HG02763 (cell line): ENCODE data around the gene MOB3A.
"Not testable (repeated sequence)": the region's sequence is repeated elsewhere in the genome, so short reads cannot be mapped to it uniquely, and the experiment has no call there.

Experiments used
- ATAC-seq: cut with Tn5 transposase; IDR thresholded peaks from one replicate; pipeline ENCODE4 v1.9.1; 2021; ENCODE audit warnings: mild to moderate bottlenecking, moderate library complexity; ENCODE audit not compliant: unreplicated experiment

The MOB3A gene

DNA sequence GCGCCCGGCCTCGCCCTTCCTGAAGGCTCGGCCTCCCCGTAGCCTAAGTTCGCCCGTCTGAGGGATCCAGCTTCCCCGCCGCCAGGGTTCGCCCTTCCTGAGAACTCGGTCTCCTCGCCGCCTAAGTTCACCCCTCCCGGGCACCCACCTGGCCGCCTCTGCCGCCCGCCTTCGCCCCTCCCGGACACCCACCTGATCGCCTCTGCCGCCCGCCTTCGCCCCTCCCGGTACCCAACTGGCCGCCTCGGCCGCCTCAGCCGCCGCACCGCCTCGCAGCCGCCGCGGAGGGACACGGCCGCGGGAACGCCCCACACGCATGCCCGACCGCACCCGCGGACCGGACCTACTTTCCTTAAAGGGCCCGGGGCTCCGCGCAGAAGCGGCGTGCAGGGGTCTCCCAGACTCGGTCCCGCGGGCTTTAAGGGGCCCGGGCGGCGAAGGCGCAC, at the start of gene MOB3A:
Gene MOB3A (minus strand): TSS at position 293 of the 446 bp plus-strand sequence. CDS start 17,766 bp downstream, outside the sequence.
- ATAC-seq, result peak; percentile 39

DNA sequence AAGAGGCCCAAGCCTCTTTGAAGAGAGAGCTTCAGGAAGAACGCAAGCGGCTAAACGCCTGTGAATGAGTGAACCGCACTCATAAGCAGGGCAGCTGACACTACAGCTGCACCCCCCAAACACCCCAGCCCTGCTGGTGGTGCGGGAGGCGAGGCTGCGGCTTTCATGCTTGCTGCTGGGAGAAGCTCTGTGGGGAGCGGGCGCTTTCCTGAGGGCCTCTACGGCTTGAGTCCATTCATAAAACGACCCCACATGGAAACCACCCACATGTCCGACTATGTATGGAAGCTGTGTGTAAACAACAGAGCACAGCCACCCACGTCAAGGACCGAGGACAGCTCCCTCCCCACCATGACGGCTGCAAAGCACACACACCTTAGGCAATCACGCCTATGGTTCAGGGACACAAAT, 49.7 kb upstream of the MOB3A start:
- ATAC-seq, result no peak

GRCh38 chr19:2144190-2144589, 48.1 kb upstream of the MOB3A start:
- ATAC-seq, result no peak

GRCh38 chr19:2142173-2142829, 46.2 kb upstream of the MOB3A start:
- no peak for ATAC-seq

DNA sequence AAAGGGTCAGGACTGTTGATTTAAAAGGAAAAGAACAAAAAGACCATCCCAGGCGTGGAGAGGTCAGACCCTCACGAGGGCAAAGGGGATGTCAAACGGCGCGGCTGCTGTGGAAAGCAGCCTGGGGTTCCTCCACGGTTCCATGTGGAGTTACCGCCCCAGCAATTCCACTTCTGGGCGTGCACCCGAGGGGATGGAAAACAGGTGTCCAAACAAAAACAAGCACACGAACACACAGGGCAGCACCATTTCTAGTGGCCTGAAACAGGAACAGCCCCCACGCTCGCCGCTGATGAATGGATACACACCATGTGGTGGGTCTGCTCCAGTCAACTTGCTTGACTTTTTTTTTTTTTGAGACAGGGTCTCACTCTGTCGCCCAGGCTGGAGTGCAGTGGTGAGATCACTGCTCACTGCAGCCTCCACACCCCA, 44.0 kb upstream of the MOB3A start:
- ATAC-seq, result no peak

- no peak for ATAC-seq
Observed at GRCh38 chr19:2139385-2140137, 43.4 kb upstream of the MOB3A start.

GRCh38 chr19:2138061-2138728, 42.1 kb upstream of the MOB3A start:
- no peak for ATAC-seq

DNA sequence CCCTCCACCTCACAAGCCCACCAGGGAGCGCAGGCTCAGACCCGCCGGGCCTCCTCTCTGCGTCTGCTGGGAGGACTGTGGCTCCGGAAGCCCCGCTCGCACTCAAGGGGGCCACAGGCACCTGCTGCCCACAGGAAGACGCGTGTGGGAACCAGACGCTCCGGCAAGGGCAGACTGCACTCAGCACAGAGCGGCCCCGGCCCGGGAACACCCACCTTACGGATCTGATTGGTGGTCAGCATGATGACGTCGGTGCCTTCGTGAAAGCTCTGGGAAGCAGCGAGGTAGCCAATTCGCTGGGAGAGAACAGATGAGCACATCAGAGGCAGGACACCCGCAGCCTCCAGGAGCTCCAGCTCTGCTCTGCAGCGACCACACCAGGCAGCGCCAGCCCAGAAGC, 40.7 kb upstream of the MOB3A start:
- no peak for ATAC-seq

- ATAC-seq, result no peak
Observed at GRCh38 chr19:2135474-2136402, 39.6 kb upstream of the MOB3A start.

DNA sequence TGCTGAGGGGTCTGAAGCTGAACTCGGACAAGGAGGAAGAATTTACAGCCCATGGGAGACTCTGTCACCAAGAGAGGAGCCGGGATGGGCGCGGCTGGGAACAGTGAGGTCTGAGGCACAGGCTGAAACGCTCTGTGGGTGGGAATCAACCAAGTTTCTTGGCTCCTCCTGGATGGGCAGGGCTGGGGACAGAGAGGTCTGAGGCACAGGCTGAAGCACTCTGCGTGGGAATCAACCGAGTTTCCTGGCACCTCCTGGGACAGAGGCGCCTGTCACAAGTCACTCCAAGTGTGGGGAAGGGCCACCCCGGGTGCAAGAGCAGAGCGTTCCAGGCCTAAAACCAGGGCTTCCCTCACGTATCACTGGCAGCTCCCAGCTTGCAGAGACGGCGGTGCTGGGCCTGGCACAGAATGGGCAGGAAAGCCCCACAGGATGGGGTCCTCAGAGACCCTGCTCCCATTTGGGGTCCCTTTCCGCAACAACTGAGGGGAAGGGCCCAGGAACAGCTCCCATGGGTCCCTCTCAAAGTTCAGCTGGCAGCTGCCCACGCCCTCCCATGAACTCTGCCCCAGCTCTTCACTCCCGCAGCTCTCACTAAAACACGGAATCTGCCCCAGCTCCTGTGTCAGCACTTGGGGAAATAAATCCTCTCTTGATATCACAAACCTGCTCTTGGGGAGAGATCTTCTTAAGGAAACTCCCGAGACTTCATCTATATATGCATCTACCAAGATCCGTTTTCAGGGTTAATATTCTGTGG, 36.8 kb upstream of the MOB3A start:
- no peak for ATAC-seq

DNA sequence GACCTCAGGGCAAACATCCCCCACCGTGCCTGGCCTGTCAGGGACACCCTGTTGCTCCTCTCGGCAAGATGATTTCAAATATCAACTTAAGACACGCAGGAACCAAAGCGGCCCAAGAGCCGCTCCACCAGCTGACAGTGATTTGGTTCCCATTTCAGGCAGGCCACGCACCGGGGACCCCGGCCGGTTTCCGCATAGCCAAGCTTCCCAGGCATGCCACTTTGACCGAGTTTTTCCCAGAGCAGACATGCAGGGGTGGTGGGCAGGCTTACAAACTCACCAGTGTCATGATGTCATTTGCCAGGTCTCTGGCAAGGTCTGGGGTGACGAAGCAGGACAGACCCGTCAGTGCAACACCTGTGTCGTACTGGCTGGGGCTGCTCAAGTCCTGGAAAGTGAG, 36.1 kb upstream of the MOB3A start:
- no peak for ATAC-seq

DNA sequence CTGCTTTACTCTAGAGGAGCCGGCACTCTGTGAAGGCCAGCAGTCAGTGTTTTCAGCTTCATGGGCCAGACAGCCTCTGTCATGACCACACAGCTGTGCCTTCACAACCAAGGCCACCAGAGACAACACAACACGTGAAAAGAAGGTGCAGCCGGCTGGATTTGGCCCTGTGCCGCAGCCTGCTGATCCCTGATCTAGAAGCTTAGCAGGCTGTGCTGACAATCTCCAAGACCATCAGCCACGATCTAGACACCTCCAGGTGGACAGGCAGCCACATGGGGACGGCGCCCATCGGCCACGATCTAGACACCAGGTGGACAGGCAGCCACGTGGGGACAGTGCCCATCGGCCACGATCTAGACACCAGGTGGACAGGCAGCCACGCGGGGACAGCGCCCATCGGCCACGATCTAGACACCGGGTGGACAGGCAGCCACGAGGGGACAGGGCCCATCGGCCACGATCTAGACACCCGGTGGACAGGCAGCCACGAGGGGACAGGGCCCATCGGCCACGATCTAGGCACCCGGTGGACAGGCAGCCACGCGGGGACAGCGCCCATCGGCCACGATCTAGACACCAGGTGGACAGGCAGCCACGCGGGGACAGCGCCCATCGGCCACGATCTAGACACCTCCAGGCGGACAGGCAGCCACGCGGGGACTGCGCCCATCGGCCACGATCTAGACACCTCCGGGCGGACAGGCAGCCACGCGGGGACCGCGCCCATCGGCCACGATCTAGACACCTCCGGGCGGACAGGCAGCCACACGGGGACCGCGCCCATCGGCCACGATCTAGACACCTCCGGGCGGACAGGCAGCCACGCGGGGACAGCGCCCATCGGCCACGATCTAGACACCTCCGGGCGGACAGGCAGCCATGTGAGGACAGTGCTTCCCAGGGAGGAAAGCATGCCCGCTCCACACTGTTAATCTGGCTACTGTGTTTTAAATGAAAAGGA, 35.2 kb upstream of the MOB3A start:
- ATAC-seq, result not testable (repeated sequence)

GRCh38 chr19:2129892-2130770, 34.0 kb upstream of the MOB3A start:
- no peak for ATAC-seq

DNA sequence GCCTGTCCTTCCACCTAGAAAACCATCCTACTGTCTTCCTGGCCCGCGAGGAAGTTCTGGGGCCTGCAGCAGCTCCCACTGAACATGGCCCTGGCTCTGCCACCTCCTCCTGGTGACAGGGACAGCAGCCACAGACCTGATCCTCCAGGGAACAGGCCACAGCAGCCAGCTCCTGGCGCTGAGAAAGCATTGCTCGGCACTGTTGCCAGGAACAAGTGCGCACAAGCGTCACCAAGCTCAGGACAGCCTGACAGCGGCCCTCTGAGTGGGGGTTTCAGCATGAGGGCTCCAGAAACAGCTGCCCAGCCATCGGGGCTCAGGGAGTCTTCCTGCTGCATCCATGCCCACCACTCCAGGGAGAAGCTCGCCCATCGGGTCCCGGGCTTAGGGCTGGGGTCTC, 33.4 kb upstream of the MOB3A start:
- no peak for ATAC-seq

GRCh38 chr19:2129022-2129421, 32.9 kb upstream of the MOB3A start:
- ATAC-seq, result no peak

- ATAC-seq, result not testable (repeated sequence)
Observed at GRCh38 chr19:2128252-2128651, 32.1 kb upstream of the MOB3A start.

DNA sequence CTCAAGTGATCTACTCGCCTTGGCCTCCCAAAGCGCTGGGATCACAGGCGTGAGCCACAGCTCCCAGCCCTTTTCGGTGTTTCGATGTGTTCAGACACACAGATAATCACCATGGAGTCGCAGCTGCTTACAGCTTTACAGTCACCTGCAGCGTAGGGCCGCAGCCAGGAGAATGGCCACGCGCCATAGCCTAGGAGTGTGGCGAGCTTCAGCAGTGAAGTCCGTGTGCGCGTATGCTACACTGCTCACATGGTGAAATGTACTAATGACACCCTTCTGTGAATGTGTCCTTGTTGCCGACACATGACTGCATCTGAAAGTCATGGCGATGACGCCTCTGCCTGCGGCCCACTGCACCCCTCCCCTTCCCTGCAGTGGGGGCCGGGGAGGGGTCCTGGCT, 31.6 kb upstream of the MOB3A start:
- ATAC-seq, result no peak
